ENCODE results near the gene PDCD1LG2. TPM values are rescaled to one million over a fixed set of nuclear protein-coding genes. Genes with fewer than 3 reads are reported as not detected.

Gene PDCD1LG2
- total and polyA plus RNA-seq, 3 donors from 2014 or later = 0.63 to 2.4 (median 0.81) TPM

- no peak overlapping the region for H3K4me3 ChIP-seq
- no peak for DNase-seq
- WGBS, 2 donors = 85 to 87% methylated on average over 4 of the region's 4 CpGs
- H3K4me1 ChIP-seq = no peaks in the 10 kb centered on the region
- intact Hi-C loops (cut with DNase I; ENCODE audit: low total_unique reads) = no loop called here
- H3K9me3 ChIP-seq = no peaks in the 10 kb centered on the region
- H3K27ac ChIP-seq = no peak overlapping the region
- TF ChIP-seq CTCF (IDR thresholded peaks at IDR 0.05) (no peak), POLR2A (IDR thresholded peaks at IDR 0.05) (no peak)
- no peaks in the 10 kb centered on the region for H3K36me3 ChIP-seq (ENCODE audit: low read depth, missing control alignments)
- H3K27me3 ChIP-seq = no peaks in the 10 kb centered on the region
Measured at GRCh38 chr9:5529683-5530221, 19.4 kb downstream of the PDCD1LG2 start.

- intact Hi-C loops (cut with DNase I; ENCODE audit: low total_unique reads) = no loop called here
- Histone ChIP-seq H3K4me1 (no peaks in the 10 kb centered on the region), H3K27ac (no peak overlapping the region), H3K4me3 (no peak overlapping the region), H3K9me3 (no peaks in the 10 kb centered on the region), H3K36me3 (ENCODE audit: low read depth, missing control alignments) (no peaks in the 10 kb centered on the region), H3K27me3 (no peaks in the 10 kb centered on the region)
- WGBS, 2 donors = 60 to 72% methylated on average over 2 of the region's 2 CpGs
- no peak for DNase-seq
- TF ChIP-seq CTCF (IDR thresholded peaks at IDR 0.05) = no peak
- TF ChIP-seq POLR2A (IDR thresholded peaks at IDR 0.05) = no peak
Measured at GRCh38 chr9:5531101-5531882, 21.0 kb downstream of the PDCD1LG2 start.

GRCh38 chr9:5532306-5532705 lies 22.0 kb downstream of the PDCD1LG2 start:
- TF ChIP-seq POLR2A (IDR thresholded peaks at IDR 0.05) (no peak), CTCF (IDR thresholded peaks at IDR 0.05) (no peak)
- Histone ChIP-seq H3K4me3 (no peak overlapping the region), H3K4me1 (no peaks in the 10 kb centered on the region), H3K36me3 (ENCODE audit: low read depth, missing control alignments) (no peaks in the 10 kb centered on the region), H3K9me3 (no peaks in the 10 kb centered on the region), H3K27ac (no peak overlapping the region), H3K27me3 (no peaks in the 10 kb centered on the region)
- DNase-seq = no peak
- 83 to 86% methylated on average over 1 of the region's 1 CpG for WGBS, 2 donors
- intact Hi-C loops (cut with DNase I; ENCODE audit: low total_unique reads) = no loop called here

GRCh38 chr9:5532790-5533189 lies 22.5 kb downstream of the PDCD1LG2 start:
- TF ChIP-seq POLR2A (IDR thresholded peaks at IDR 0.05) (no peak), CTCF (IDR thresholded peaks at IDR 0.05) (no peak)
- intact Hi-C loops (cut with DNase I; ENCODE audit: low total_unique reads) = no loop called here
- Histone ChIP-seq H3K27me3 (no peaks in the 10 kb centered on the region), H3K27ac (no peak overlapping the region), H3K9me3 (no peaks in the 10 kb centered on the region), H3K4me1 (no peaks in the 10 kb centered on the region), H3K36me3 (ENCODE audit: low read depth, missing control alignments) (no peaks in the 10 kb centered on the region), H3K4me3 (no peak overlapping the region)
- no peak for DNase-seq
- 94% methylated on average over 5 of the region's 5 CpGs for WGBS, 2 donors

DNA sequence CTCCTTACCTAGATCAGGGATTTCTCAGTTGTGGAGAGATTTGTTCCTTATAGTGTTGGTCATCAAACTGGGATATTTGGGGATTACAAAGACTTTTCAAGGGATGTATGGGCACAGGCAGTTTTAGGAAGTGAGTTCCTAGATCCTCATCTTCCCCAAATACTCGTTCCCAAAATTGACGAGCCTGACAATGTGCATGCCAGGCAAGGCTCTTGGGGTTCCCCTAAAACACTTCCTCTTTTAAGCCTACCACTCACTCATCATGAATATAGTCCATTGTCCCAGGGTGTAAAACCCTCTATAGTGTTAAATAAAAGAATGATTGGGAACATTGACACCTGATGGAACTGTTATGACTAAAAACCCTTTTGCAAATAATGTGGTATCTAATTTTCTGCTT lies 26.4 kb downstream of the PDCD1LG2 start:
- no peak overlapping the region for H3K4me3 ChIP-seq
- intact Hi-C loops (cut with DNase I; ENCODE audit: low total_unique reads) = no loop called here
- H3K36me3 ChIP-seq (ENCODE audit: low read depth, missing control alignments) = no peaks in the 10 kb centered on the region
- H3K27me3 ChIP-seq = no peaks in the 10 kb centered on the region
- no peaks in the 10 kb centered on the region for H3K9me3 ChIP-seq
- no peak for DNase-seq
- H3K27ac ChIP-seq = no peak overlapping the region
- TF ChIP-seq CTCF (IDR thresholded peaks at IDR 0.05) (no peak), POLR2A (IDR thresholded peaks at IDR 0.05) (no peak)
- no peaks in the 10 kb centered on the region for H3K4me1 ChIP-seq
- WGBS, 2 donors = 84 to 90% methylated on average over 2 of the region's 2 CpGs
